ENCODE measurements around the gene MAML2. TPM values are rescaled to one million over a fixed set of nuclear protein-coding genes. Genes with fewer than 3 reads are reported as not detected.
A peak's percentile ranks its signal among the peaks of the same experiment; 100 is the strongest.

Gene MAML2
- total and polyA plus RNA-seq, 9 of the 15 experiments (the other 6 are each of a cell fraction or from before 2014, with no cell fraction given) = 0.79 to 6.8 (median 4.8) TPM

- ATAC-seq (no peak), DNase-seq (ENCODE audit: extremely low read depth in 1 of 4, low spot score in 3 of 4) (peak in 1 of 4 experiments; percentile 16), FAIRE-seq (no peak)
- H3K4me2 ChIP-seq (ENCODE audit: insufficient read depth, low read length) = no peak overlapping the region
- H3K4me1 ChIP-seq (replicated peaks in 1 of 2; ENCODE audit: control insufficient read depth in 2 of 2, insufficient read depth in 2 of 2, low read length in 2 of 2) = peaks cover 0 to 18% of the 10 kb centered on the region in 2 experiments; a peak in 2 of 5 replicates
- H3K27ac ChIP-seq (ENCODE audit: extremely low read depth, low read depth, low read length) = no peak overlapping the region
- POLR2A ChIA-PET = interaction anchor here (1.1 kb wide), 1 partner anchor 149 kb away, joined by 3 read pairs; no protein-coding TSS in a partner anchor
- CTCF ChIA-PET (ENCODE audit: low intra/inter-chr PET ratio) = no interaction called here
- H2AFZ ChIP-seq (ENCODE audit: low read depth, low read length) = no peak overlapping the region
- H3K4me3 ChIP-seq = no peak overlapping the region
- 62% methylated on average over 5 of the region's 5 CpGs for WGBS (ENCODE audit: insufficient coverage, low coverage, missing lambda C conversion rate)
- intact Hi-C loops (cut with micrococcal nuclease) = no loop called here
- H4K20me1 ChIP-seq (replicated peaks; ENCODE audit: control insufficient read depth, insufficient read depth, low read length) = no peaks in the 10 kb centered on the region
- in situ Hi-C loops (cut with MboI) = no loop called here
- H3K9me3 ChIP-seq (replicated peaks; ENCODE audit: control insufficient read depth, insufficient read depth, low read depth, low read length) = no peaks in the 10 kb centered on the region
- no peaks in the 10 kb centered on the region for H3K79me2 ChIP-seq (ENCODE audit: control insufficient read depth, insufficient read depth, low read length)
- TF ChIP-seq CEBPB (tag; IDR thresholded peaks at IDR 0.05) (no peak), BCOR (IDR thresholded peaks at IDR 0.05) (no peak), ZNF57 (CRISPR knock-in tag; IDR thresholded peaks at IDR 0.05) (no peak), CBFA2T3 (IDR thresholded peaks at IDR 0.05) (peak; percentile 51; the same call in 1 of the 2 replicates), BMI1 (IDR thresholded peaks at IDR 0.05; ENCODE audit: low read length) (no peak), MTA1 (IDR thresholded peaks at IDR 0.05; ENCODE audit: borderline replicate concordance) (no peak), DMBX1 (CRISPR knock-in tag; IDR thresholded peaks at IDR 0.05; ENCODE audit: borderline replicate concordance) (no peak), SOX6 (IDR thresholded peaks at IDR 0.05) (peak; percentile 62), ZNF239 (CRISPR knock-in tag; IDR thresholded peaks at IDR 0.05) (no peak), ARID1B (IDR thresholded peaks at IDR 0.05) (peak; percentile 27), ZNF408 (CRISPR knock-in tag; IDR thresholded peaks at IDR 0.05; ENCODE audit: low read depth) (no peak), CHD2 (IDR thresholded peaks at IDR 0.05; ENCODE audit: low read depth, low read length) (no peak), CTBP1 (IDR thresholded peaks at IDR 0.05; ENCODE audit: borderline replicate concordance) (no peak), ZNF431 (CRISPR knock-in tag; IDR thresholded peaks at IDR 0.05) (no peak), MITF (IDR thresholded peaks at IDR 0.05) (no peak), CBX2 (IDR thresholded peaks at IDR 0.05; ENCODE audit: insufficient read depth, low read length, poor library complexity, severe bottlenecking) (no peak), ZFP1 (CRISPR knock-in tag; IDR thresholded peaks at IDR 0.05) (no peak), NCOA4 (IDR thresholded peaks at IDR 0.05; ENCODE audit: partially characterized antibody) (no peak), RBM34 (IDR thresholded peaks at IDR 0.05; ENCODE audit: borderline replicate concordance, insufficient read depth, low read length) (no peak), RFX7 (CRISPR knock-in tag; IDR thresholded peaks at IDR 0.05) (no peak), HIVEP1 (CRISPR knock-in tag; IDR thresholded peaks at IDR 0.05) (no peak)
- TF ChIP-seq, protein P1, sequence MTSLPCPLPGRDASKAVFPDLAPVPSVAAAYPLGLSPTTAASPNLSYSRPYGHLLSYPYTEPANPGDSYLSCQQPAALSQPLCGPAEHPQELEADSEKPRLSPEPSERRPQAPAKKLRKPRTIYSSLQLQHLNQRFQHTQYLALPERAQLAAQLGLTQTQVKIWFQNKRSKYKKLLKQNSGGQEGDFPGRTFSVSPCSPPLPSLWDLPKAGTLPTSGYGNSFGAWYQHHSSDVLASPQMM (CRISPR knock-in tag; IDR thresholded peaks at IDR 0.05) = no peak
- TF ChIP-seq, protein P2, sequence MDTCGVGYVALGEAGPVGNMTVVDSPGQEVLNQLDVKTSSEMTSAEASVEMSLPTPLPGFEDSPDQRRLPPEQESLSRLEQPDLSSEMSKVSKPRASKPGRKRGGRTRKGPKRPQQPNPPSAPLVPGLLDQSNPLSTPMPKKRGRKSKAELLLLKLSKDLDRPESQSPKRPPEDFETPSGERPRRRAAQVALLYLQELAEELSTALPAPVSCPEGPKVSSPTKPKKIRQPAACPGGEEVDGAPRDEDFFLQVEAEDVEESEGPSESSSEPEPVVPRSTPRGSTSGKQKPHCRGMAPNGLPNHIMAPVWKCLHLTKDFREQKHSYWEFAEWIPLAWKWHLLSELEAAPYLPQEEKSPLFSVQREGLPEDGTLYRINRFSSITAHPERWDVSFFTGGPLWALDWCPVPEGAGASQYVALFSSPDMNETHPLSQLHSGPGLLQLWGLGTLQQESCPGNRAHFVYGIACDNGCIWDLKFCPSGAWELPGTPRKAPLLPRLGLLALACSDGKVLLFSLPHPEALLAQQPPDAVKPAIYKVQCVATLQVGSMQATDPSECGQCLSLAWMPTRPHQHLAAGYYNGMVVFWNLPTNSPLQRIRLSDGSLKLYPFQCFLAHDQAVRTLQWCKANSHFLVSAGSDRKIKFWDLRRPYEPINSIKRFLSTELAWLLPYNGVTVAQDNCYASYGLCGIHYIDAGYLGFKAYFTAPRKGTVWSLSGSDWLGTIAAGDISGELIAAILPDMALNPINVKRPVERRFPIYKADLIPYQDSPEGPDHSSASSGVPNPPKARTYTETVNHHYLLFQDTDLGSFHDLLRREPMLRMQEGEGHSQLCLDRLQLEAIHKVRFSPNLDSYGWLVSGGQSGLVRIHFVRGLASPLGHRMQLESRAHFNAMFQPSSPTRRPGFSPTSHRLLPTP (IDR thresholded peaks at IDR 0.05; ENCODE audit: borderline replicate concordance, extremely low read depth, insufficient read length) = no peak
- BruUV-seq (replicated peaks) = no TSS peak
- H3K36me3 ChIP-seq (ENCODE audit: control insufficient read depth, insufficient read depth, low read length) = no peaks in the 10 kb centered on the region
- H3K9me1 ChIP-seq (ENCODE audit: control insufficient read depth, insufficient read depth, low read length) = no peaks in the 10 kb centered on the region
- no peaks in the 10 kb centered on the region for H3K27me3 ChIP-seq (ENCODE audit: control insufficient read depth in 2 of 2, insufficient read depth in 2 of 2, low read length in 2 of 2)
- H3K9ac ChIP-seq (ENCODE audit: insufficient read depth in 1 of 2, low read depth in 2 of 2, low read length in 2 of 2) = no peak overlapping the region
These were observed 231.7 kb downstream of the MAML2 start for GRCh38 chr11:96111308-96111707.

All from K562 (cell line).